ENCODE data around the gene KLLN.
A peak's percentile ranks its signal among the peaks of the same experiment; 100 is the strongest.
"Not testable (repeated sequence)": the region's sequence is repeated elsewhere in the genome, so short reads cannot be mapped to it uniquely, and the experiment has no call there.

Gene KLLN

DNA sequence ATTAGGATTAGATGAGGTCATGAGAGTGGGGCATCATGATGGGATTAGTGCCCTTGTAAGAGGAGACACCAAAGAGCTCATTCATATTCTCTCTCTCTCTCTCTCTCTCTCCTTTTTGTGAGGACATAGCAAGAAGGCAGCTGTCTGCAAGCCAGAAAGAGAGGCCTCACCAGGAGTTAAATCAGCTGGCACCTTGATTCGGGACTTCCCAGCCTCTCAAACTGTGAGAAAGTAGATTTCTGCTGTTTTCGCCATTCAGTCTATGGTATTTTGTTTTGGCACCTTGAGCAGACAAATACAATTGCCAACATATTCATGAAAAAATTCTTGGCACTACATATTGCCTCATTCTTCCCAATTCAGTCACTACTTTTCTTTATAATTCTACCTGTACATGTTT, 24.7 kb downstream of the KLLN start:
- no peak for DNase-seq

- DNase-seq, result no peak
Observed at GRCh38 chr10:87837445-87837844, 25.9 kb downstream of the KLLN start.

GRCh38 chr10:87836098-87836497, 27.2 kb downstream of the KLLN start:
- no peak for DNase-seq

GRCh38 chr10:87829986-87830729, 33.2 kb downstream of the KLLN start:
- no peak for DNase-seq

DNA sequence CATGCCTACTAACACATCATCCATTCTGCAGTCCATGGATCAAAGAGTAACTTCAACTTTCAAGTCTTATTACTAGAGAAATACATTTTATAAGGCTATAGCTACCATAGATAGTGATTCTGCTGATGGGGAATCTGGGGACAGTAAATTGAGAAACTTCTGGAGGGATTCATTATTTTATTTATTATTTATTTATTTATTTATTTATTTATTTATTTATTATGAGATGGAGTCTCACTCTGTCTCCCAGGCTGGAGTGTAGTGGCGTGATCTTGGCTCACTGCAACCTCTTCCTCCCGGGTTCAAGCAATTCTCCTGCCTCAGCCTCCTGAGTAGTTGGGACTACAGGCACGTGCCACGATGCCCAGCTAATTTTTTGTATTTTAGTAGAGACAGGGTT, 34.3 kb downstream of the KLLN start:
- not testable (repeated sequence) for DNase-seq

DNA sequence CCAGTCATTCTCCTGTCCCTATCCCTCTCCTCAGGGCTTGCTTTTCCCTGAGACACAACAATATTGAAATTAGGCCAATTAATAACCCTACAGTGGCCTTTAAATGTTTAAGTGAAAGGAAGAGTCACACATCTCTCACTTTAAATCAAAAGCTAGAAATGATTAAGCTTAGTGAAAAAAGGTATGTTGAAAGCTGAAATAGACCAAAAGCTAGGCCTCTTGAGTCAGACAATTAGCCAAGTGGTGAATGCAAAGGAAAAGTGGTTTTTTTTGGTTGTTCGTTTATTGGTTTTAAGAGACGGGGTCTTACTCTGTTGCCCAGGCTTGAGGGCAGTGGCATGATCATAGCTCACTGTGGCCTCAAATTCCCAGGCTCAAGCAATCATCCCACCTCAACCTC, 35.7 kb downstream of the KLLN start:
- DNase-seq, result no peak

DNA sequence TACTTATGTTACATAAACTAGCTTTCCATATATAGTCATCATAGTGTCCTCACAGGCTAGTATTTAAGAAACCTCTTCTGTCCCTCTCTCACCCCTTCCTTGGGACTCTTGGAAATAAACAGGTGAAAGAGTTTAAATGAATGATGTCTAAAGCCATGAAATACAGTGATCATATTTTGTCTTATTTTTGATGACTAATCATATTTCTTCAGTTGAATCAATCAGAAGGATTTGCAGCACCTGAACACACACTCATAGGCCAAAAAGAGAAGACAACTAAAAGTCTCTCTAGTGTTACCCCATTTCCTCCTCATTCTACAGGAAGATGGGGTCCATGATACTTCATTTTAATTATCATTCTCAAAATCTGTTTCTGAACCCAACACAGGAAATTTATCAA, 36.7 kb downstream of the KLLN start:
- DNase-seq, result no peak

DNA sequence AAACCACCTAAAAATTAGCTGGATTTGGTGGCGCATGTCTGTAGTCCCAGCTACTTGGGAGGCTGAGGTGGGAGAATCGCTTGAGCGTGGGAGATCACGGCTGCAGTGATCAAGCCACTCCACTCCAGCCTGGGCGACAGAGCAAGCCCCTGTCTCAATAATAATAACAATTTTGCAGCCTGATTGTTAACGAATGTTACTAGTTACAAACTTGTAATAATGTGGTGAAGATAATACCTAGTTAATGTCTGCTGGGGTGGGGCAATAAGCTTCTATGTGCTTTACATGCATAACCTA, 44.1 kb downstream of the KLLN start:
- no peak for DNase-seq

DNA sequence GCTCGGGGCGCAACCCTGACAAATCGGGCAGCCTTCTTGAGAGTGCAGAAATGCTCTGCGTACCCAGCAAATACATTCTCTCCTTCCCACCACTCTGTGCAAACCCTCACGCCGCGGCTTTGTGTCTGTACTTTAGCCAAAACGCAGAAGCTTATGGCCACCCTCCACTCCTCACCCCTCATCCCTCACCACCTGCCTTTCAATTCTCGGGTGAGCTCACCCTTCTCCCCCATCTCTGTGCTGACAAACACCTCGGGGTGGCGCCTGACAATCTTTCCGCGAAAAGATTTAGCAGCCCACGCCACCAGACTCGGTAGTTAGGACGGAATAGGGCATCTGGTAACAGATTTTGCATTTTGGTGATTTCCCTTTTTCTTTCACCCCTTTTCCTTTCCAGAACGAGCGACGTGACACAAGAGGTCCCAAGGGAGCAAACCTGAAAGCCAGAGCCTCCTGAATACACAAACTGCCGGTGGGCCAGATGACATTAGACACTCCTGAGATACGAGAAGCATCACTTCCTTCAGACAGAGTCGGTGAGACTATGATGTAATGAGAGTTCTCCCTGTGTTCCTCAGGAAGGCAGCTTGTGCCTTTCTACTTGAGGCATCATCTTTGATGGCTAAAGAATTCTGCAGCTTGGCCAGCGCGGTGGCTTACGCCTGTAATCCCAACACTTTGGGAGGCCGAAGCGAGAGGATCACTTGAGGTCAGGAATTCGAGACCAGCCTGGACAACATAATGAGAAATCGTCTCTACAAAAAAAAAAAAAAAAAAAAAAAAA, 44.6 kb downstream of the KLLN start:
- DNase-seq, result no peak

- DNase-seq, result peak; percentile 36
Observed at GRCh38 chr10:87817609-87818504, 45.5 kb downstream of the KLLN start, which contains the start of gene ATAD1. ATAD1 (minus strand) TSS chr10:87818226; CDS start chr10:87814599, 3,627 bp downstream.

GRCh38 chr10:87816898-87817608, 46.3 kb downstream of the KLLN start:
- no peak for DNase-seq

DNA sequence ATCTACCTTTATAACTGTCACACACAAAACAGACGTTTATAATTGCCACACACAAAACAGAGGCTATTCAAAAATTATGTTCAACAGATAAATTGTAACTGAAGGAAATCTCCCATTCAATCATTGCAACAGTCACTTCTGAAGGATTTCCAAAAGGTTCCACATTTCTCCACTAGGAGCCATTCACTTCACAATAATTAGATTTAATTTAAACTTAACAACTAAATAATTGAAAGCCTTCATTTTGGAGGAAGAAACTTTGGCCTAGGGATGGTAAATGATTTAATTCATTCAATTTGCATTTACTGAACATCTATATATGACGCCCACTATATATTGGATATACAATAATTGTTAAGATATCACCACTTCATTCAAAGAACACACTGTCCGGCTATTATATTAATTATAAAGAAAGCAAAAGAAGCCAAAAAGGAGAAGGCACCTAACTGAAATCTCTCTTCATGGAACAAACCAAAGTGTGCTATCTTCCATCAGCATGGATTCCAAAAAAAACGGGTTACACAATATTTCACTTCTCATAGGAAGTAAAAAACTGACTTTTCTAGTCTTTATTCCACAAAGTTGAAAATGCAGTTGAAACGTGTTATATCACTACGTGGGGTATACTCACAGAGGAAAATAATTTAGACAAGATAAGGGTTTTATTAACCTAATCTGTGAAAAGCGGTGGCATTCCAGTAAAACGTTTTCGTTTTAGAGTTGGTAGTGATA, 47.0 kb downstream of the KLLN start:
- DNase-seq, result no peak

Measured in SHP77 treated with DMSO at 0.1 percent for 48 hours (cell line).